Neural cell (in vitro differentiated cells): Measurements from ENCODE around the gene PGLYRP4. TPM values are rescaled to one million over a fixed set of nuclear protein-coding genes. Genes with fewer than 3 reads are reported as not detected.

Experiments
- H2AFZ ChIP-seq: fragments of 200-600, 300-800 bp; sonication (generic), shearing (Covaris generic); 2 replicates; pipeline ENCODE4 v1.6.0; 2014; ENCODE audit warnings: low read depth, mild to moderate bottlenecking, antibody characterized with exemption, low read length, moderate library complexity
- H3F3A ChIP-seq: fragments of 200-600 bp; shearing (Covaris generic); 2 replicates; pipeline ENCODE4 v1.6.1; 2016; ENCODE audit warnings: mild to moderate bottlenecking, moderate library complexity, mixed read lengths, antibody characterized with exemption, low read length; ENCODE audit not compliant: insufficient read depth, poor library complexity, severe bottlenecking
- H3K27ac ChIP-seq: fragments of 200-600, 300-800 bp; sonication (generic), shearing (Covaris generic); 2 replicates; pipeline ENCODE4 v1.5.1; 2014; ENCODE audit warnings: mild to moderate bottlenecking, low read length, moderate library complexity
- H3K27me3 ChIP-seq: fragments of 300-800, 200-600 bp; sonication (generic), shearing (Covaris generic); 2 replicates; pipeline ENCODE4 v1.6.0; 2014; ENCODE audit warnings: mild to moderate bottlenecking, low read depth, low read length, moderate library complexity; ENCODE audit not compliant: insufficient read depth
- H3K36me3 ChIP-seq: fragments of 300-800, 200-600 bp; sonication (generic), shearing (Covaris generic); 2 replicates; pipeline ENCODE4 v1.5.1; 2014; ENCODE audit warnings: mild to moderate bottlenecking, antibody characterized with exemption, low read length, moderate library complexity; ENCODE audit not compliant: insufficient read depth
- H3K4me2 ChIP-seq: fragments of 300-800, 200-600 bp; sonication (generic), shearing (Covaris generic); 2 replicates; pipeline ENCODE4 v1.6.0; 2014; ENCODE audit warnings: mild to moderate bottlenecking, low read length
- H3K4me3 ChIP-seq: fragments of 300-800, 200-600 bp; sonication (generic), shearing (Covaris generic); 2 replicates; pipeline ENCODE4 v1.5.1; 2014; ENCODE audit warnings: mild to moderate bottlenecking, low read length, moderate library complexity
- H3K79me2 ChIP-seq: fragments of 200-600 bp; shearing (Covaris generic); replicated peaks from 2 replicates; pipeline ENCODE4 v1.6.0; 2014; ENCODE audit warnings: mild to moderate bottlenecking, low read length, moderate library complexity; ENCODE audit not compliant: insufficient read depth
- H3K9ac ChIP-seq: fragments of 300-800, 200-600 bp; sonication (generic), shearing (Covaris generic); 2 replicates; pipeline ENCODE4 v1.6.1; 2016; ENCODE audit warnings: mild to moderate bottlenecking, low read length, mixed read lengths
- H3K9me2 ChIP-seq: fragments of 200-600 bp; shearing (Covaris generic); 2 replicates; pipeline ENCODE4 v1.6.1; 2016; ENCODE audit warnings: mild to moderate bottlenecking, low read length, mixed read lengths; ENCODE audit not compliant: insufficient read depth
- H3K9me3 ChIP-seq: fragments of 200-600, 300-800 bp; sonication (generic), shearing (Covaris generic); 2 replicates; pipeline ENCODE4 v1.6.1; 2016; ENCODE audit warnings: mild to moderate bottlenecking, mixed run types, low read length, moderate library complexity, mixed read lengths
- H4K20me1 ChIP-seq: fragments of 200-600 bp; shearing (Covaris generic); 2 replicates; pipeline ENCODE4 v1.6.1; 2016; ENCODE audit warnings: mild to moderate bottlenecking, mixed run types; ENCODE audit not compliant: insufficient read depth
- EP300 ChIP-seq: fragments of 450-650 bp; conservative IDR thresholded peaks from 2 replicates; pipeline ENCODE4 v1.6.1; 2014; ENCODE audit warnings: antibody characterized with exemption, mild to moderate bottlenecking, moderate library complexity; ENCODE audit not compliant: poor library complexity, severe bottlenecking
- EZH2 ChIP-seq: fragments of 200-600, 300-800 bp; shearing (Covaris generic), sonication (generic); IDR thresholded peaks from 2 replicates; pipeline ENCODE4 v1.6.1; 2014; ENCODE audit warnings: antibody characterized with exemption, low read length, borderline replicate concordance, mild to moderate bottlenecking; ENCODE audit not compliant: insufficient read depth, poor library complexity, severe bottlenecking
- RAD21 ChIP-seq: fragments of 450-650 bp; conservative IDR thresholded peaks from 2 replicates; pipeline ENCODE4 v1.6.1; 2014; ENCODE audit warnings: antibody characterized with exemption, mild to moderate bottlenecking, moderate library complexity
- SMC3 ChIP-seq: fragments of 450-650 bp; conservative IDR thresholded peaks from 2 replicates; pipeline ENCODE4 v1.6.1; 2014; ENCODE audit warnings: antibody characterized with exemption, mild to moderate bottlenecking, moderate library complexity; ENCODE audit not compliant: poor library complexity
- polyA plus RNA-seq: library from polyadenylated mRNA; depleted of rRNA; stranded (reverse); fragments of >200 nt; gene quantifications from 2 replicates; pipeline ENCODE4 v1.2.3, GENCODE V29; 2014
- TF ChIP-seq, protein P1 (sequence below): fragments of 450-650 bp; IDR thresholded peaks from 2 replicates; pipeline ENCODE4 v1.5.1; 2014; ENCODE audit warnings: antibody characterized with exemption, mild to moderate bottlenecking, moderate library complexity; ENCODE audit not compliant: poor library complexity, severe bottlenecking
- TF ChIP-seq, protein P2 (sequence below): IDR thresholded peaks from 2 replicates; pipeline ENCODE4 v1.6.1; 2012; ENCODE audit warnings: borderline replicate concordance

PGLYRP4 gene
- polyA plus RNA-seq, 1 donor from 2014 or later = not detected

GRCh38 chr1:153353226-153353947 is 4.7 kb upstream of the PGLYRP4 start:
- Histone ChIP-seq H3K27ac (no peak overlapping the region), H3K79me2 (no peaks in the 10 kb centered on the region), H3K4me2 (no peak overlapping the region), H3K4me3 (peak overlapping the region; percentile 22), H3F3A (no peaks in the 10 kb centered on the region), H3K27me3 (no peaks in the 10 kb centered on the region), H3K9ac (peak overlapping the region; percentile 30), H4K20me1 (no peaks in the 10 kb centered on the region), H3K36me3 (no peaks in the 10 kb centered on the region), H3K9me2 (no peaks in the 10 kb centered on the region), H3K9me3 (no peaks in the 10 kb centered on the region), H2AFZ (peak overlapping the region; percentile 40)
- TF ChIP-seq SMC3 = peak; percentile 55
- TF ChIP-seq EZH2 = no peak
- TF ChIP-seq RAD21 = peak; percentile 42
- TF ChIP-seq, protein P1, sequence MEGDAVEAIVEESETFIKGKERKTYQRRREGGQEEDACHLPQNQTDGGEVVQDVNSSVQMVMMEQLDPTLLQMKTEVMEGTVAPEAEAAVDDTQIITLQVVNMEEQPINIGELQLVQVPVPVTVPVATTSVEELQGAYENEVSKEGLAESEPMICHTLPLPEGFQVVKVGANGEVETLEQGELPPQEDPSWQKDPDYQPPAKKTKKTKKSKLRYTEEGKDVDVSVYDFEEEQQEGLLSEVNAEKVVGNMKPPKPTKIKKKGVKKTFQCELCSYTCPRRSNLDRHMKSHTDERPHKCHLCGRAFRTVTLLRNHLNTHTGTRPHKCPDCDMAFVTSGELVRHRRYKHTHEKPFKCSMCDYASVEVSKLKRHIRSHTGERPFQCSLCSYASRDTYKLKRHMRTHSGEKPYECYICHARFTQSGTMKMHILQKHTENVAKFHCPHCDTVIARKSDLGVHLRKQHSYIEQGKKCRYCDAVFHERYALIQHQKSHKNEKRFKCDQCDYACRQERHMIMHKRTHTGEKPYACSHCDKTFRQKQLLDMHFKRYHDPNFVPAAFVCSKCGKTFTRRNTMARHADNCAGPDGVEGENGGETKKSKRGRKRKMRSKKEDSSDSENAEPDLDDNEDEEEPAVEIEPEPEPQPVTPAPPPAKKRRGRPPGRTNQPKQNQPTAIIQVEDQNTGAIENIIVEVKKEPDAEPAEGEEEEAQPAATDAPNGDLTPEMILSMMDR = peak; percentile 56

DNA sequence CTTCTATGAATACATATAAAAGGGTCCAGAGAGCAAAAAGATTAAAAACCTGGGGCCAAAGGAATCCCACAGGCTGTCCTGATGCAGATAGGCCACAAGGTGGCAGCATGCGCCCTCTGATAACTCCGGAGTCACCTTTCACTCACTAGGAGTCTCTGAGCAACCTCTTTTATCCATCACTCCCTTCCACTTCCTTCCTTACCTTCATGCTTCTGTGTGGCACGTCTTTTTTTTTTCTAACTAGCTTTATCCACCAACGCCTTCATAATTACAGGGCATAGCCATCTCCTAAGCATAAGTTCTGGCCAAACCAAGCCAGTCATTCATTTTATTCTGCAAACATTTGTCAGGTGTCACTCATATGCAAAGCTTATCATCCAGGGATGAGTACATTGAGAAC is 3.9 kb upstream of the PGLYRP4 start:
- Histone ChIP-seq H3K79me2 (no peaks in the 10 kb centered on the region), H3K36me3 (no peaks in the 10 kb centered on the region), H3K9me2 (no peaks in the 10 kb centered on the region), H3K4me2 (no peak overlapping the region), H4K20me1 (no peaks in the 10 kb centered on the region), H3F3A (no peaks in the 10 kb centered on the region), H3K4me3 (peak overlapping the region; percentile 22), H2AFZ (no peak overlapping the region), H3K9me3 (no peaks in the 10 kb centered on the region), H3K27me3 (no peaks in the 10 kb centered on the region), H3K9ac (peak overlapping the region; percentile 30), H3K27ac (peak overlapping the region; percentile 0)
- TF ChIP-seq, protein P2, sequence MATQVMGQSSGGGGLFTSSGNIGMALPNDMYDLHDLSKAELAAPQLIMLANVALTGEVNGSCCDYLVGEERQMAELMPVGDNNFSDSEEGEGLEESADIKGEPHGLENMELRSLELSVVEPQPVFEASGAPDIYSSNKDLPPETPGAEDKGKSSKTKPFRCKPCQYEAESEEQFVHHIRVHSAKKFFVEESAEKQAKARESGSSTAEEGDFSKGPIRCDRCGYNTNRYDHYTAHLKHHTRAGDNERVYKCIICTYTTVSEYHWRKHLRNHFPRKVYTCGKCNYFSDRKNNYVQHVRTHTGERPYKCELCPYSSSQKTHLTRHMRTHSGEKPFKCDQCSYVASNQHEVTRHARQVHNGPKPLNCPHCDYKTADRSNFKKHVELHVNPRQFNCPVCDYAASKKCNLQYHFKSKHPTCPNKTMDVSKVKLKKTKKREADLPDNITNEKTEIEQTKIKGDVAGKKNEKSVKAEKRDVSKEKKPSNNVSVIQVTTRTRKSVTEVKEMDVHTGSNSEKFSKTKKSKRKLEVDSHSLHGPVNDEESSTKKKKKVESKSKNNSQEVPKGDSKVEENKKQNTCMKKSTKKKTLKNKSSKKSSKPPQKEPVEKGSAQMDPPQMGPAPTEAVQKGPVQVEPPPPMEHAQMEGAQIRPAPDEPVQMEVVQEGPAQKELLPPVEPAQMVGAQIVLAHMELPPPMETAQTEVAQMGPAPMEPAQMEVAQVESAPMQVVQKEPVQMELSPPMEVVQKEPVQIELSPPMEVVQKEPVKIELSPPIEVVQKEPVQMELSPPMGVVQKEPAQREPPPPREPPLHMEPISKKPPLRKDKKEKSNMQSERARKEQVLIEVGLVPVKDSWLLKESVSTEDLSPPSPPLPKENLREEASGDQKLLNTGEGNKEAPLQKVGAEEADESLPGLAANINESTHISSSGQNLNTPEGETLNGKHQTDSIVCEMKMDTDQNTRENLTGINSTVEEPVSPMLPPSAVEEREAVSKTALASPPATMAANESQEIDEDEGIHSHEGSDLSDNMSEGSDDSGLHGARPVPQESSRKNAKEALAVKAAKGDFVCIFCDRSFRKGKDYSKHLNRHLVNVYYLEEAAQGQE = no peak
- TF ChIP-seq, protein P1 = peak; percentile 93
- TF ChIP-seq SMC3 (peak; percentile 94), RAD21 (peak; percentile 96), EP300 (peak; percentile 29), EZH2 (no peak)
